ENCODE measurements around the gene PNISR.
"Not testable (repeated sequence)": the region's sequence is repeated elsewhere in the genome, so short reads cannot be mapped to it uniquely, and the experiment has no call there.

The PNISR gene, protein sequence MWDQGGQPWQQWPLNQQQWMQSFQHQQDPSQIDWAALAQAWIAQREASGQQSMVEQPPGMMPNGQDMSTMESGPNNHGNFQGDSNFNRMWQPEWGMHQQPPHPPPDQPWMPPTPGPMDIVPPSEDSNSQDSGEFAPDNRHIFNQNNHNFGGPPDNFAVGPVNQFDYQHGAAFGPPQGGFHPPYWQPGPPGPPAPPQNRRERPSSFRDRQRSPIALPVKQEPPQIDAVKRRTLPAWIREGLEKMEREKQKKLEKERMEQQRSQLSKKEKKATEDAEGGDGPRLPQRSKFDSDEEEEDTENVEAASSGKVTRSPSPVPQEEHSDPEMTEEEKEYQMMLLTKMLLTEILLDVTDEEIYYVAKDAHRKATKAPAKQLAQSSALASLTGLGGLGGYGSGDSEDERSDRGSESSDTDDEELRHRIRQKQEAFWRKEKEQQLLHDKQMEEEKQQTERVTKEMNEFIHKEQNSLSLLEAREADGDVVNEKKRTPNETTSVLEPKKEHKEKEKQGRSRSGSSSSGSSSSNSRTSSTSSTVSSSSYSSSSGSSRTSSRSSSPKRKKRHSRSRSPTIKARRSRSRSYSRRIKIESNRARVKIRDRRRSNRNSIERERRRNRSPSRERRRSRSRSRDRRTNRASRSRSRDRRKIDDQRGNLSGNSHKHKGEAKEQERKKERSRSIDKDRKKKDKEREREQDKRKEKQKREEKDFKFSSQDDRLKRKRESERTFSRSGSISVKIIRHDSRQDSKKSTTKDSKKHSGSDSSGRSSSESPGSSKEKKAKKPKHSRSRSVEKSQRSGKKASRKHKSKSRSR

GRCh38 chr6:99424761-99425646 lies at the start of gene PNISR:
Gene PNISR, minus strand, starts transcription at chr6:99425308. Its CDS starts 10,649 bp downstream, at chr6:99414659.
- H3K4me2 ChIP-seq (ENCODE audit: low read length), result peak within 1 kb of the TSS; percentile 83
- H3K9me3 ChIP-seq (ENCODE audit: control insufficient read depth, low read length), result no peaks in the 10 kb centered on the region
- TF ChIP-seq CTCF (IDR thresholded peaks at IDR 0.05), result no peak
- H3K9ac ChIP-seq, result peak within 1 kb of the TSS; percentile 87
- H3K79me2 ChIP-seq, result peaks cover 36% of the 10 kb centered on the region
- H3K4me3 ChIP-seq (ENCODE audit: low read depth, low read length), result peak within 1 kb of the TSS; percentile 97
- H3K4me1 ChIP-seq, result peaks cover 28% of the 10 kb centered on the region
- H3K36me3 ChIP-seq (ENCODE audit: control insufficient read depth, insufficient read depth, low read length), result no peaks in the 10 kb centered on the region
- peak within 1 kb of the TSS; percentile 95 for H3K27ac ChIP-seq
- no peaks in the 10 kb centered on the region for H3K27me3 ChIP-seq (ENCODE audit: control insufficient read depth, insufficient read depth, low read length)
- H2AFZ ChIP-seq, result peak within 1 kb of the TSS; percentile 99

GRCh38 chr6:99473730-99474129 lies 48.6 kb upstream of the PNISR start:
- H2AFZ ChIP-seq, result no peak overlapping the region
- no peaks in the 10 kb centered on the region for H3K9me3 ChIP-seq (ENCODE audit: control insufficient read depth, low read length)
- no peak overlapping the region for H3K4me3 ChIP-seq (ENCODE audit: low read depth, low read length)
- H3K4me2 ChIP-seq (ENCODE audit: low read length), result no peak overlapping the region
- H3K27ac ChIP-seq, result no peak overlapping the region
- H3K9ac ChIP-seq, result no peak overlapping the region
- no peak for TF ChIP-seq CTCF (IDR thresholded peaks at IDR 0.05)
- H3K27me3 ChIP-seq (ENCODE audit: control insufficient read depth, insufficient read depth, low read length), result no peaks in the 10 kb centered on the region
- no peaks in the 10 kb centered on the region for H3K4me1 ChIP-seq
- H3K36me3 ChIP-seq (ENCODE audit: control insufficient read depth, insufficient read depth, low read length), result no peaks in the 10 kb centered on the region
- no peaks in the 10 kb centered on the region for H3K79me2 ChIP-seq

DNA sequence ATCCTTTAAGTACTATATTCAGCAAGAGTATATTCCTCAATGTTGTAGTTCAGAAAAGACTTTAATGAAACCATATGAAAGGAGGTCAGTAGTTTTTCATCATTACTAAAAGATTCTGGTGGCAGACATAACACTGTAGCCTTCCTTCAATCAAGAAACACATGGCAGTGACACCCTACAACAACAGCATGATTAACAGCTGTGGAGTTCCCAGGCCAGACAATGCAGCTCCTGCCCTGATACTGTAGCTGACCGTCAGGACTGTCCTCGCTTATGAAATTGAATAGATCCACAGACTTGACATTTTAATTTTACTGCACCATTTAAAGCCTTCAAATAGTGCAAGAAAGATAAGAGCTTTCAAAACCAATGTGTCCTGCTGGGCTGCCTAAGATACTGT lies 46.5 kb upstream of the PNISR start:
- Histone ChIP-seq H3K27me3 (ENCODE audit: control insufficient read depth, insufficient read depth, low read length) (no peaks in the 10 kb centered on the region), H3K4me2 (ENCODE audit: low read length) (no peak overlapping the region), H3K9me3 (ENCODE audit: control insufficient read depth, low read length) (no peaks in the 10 kb centered on the region), H2AFZ (no peak overlapping the region), H3K9ac (no peak overlapping the region), H3K79me2 (no peaks in the 10 kb centered on the region), H3K36me3 (ENCODE audit: control insufficient read depth, insufficient read depth, low read length) (no peaks in the 10 kb centered on the region), H3K27ac (no peak overlapping the region), H3K4me1 (no peaks in the 10 kb centered on the region), H3K4me3 (ENCODE audit: low read depth, low read length) (no peak overlapping the region)
- no peak for TF ChIP-seq CTCF (IDR thresholded peaks at IDR 0.05)

GRCh38 chr6:99467509-99468106 lies 42.5 kb upstream of the PNISR start:
- Histone ChIP-seq H3K4me3 (ENCODE audit: low read depth, low read length) (no peak overlapping the region), H3K27ac (no peak overlapping the region), H3K9me3 (ENCODE audit: control insufficient read depth, low read length) (no peaks in the 10 kb centered on the region), H2AFZ (no peak overlapping the region), H3K36me3 (ENCODE audit: control insufficient read depth, insufficient read depth, low read length) (no peaks in the 10 kb centered on the region), H3K27me3 (ENCODE audit: control insufficient read depth, insufficient read depth, low read length) (no peaks in the 10 kb centered on the region), H3K9ac (no peak overlapping the region), H3K4me1 (no peaks in the 10 kb centered on the region), H3K79me2 (no peaks in the 10 kb centered on the region), H3K4me2 (ENCODE audit: low read length) (no peak overlapping the region)
- peak; percentile 56 for TF ChIP-seq CTCF (IDR thresholded peaks at IDR 0.05)

DNA sequence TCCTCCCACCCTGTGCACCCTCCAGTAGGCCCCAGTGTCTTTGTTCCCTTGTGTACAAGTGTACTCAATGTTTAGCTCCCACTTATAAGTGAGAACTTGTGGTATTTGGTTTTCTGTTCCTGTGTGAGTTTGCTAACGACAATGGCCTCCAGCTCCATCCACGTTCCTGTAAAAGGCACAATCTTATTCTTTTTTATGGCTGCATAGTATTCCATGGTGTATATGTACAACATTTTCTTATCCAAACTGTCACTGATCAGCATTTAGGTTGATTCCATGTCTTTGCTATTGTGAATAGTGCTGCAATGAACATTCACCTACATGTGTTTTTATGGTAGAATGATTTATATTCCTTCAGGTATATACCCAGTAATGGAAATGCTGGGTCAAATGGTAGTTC lies 34.0 kb upstream of the PNISR start:
- not testable (repeated sequence) for H3K4me1 ChIP-seq; H3K27ac ChIP-seq; H3K79me2 ChIP-seq; H3K4me3 ChIP-seq (ENCODE audit: low read depth, low read length); H3K27me3 ChIP-seq (ENCODE audit: control insufficient read depth, insufficient read depth, low read length); H3K9me3 ChIP-seq (ENCODE audit: control insufficient read depth, low read length); H2AFZ ChIP-seq; H3K4me2 ChIP-seq (ENCODE audit: low read length); H3K9ac ChIP-seq; H3K36me3 ChIP-seq (ENCODE audit: control insufficient read depth, insufficient read depth, low read length)

Measured in parathyroid adenoma (tissue), 2 donors.